Stimulated activated CD4-positive, alpha-beta T cell treated with anti-CD3 and anti-CD28 coated beads, Interleukin-4, amount 100 ng/mL, for 1 hour (primary cell): ENCODE measurements around the gene STN1.

Experiments
- DNase-seq: peaks from one replicate; pipeline ENCODE4 v3.0.0-alpha.2; 2020

Gene STN1

GRCh38 chr10:103928784-103929183, 10.8 kb upstream of the STN1 start:
- no peak for DNase-seq

- no peak for DNase-seq
Observed at GRCh38 chr10:103926722-103927319, 8.8 kb upstream of the STN1 start.

- DNase-seq: no peak
Observed at GRCh38 chr10:103925591-103925990, 7.6 kb upstream of the STN1 start.

- no peak for DNase-seq
Observed at GRCh38 chr10:103923502-103923901, 5.5 kb upstream of the STN1 start.

- DNase-seq: no peak
Observed at GRCh38 chr10:103922659-103923058, 4.7 kb upstream of the STN1 start.

- DNase-seq: no peak
Observed at GRCh38 chr10:103921750-103922195, 3.8 kb upstream of the STN1 start.

- no peak for DNase-seq
Observed at GRCh38 chr10:103921248-103921647, 3.3 kb upstream of the STN1 start.

GRCh38 chr10:103919648-103920025, 1.7 kb upstream of the STN1 start:
- DNase-seq: no peak

GRCh38 chr10:103917302-103918052, 507 bp downstream of the STN1 start:
- no peak for DNase-seq

GRCh38 chr10:103916876-103917275, 1.1 kb downstream of the STN1 start:
- no peak for DNase-seq

GRCh38 chr10:103916254-103916653, 1.7 kb downstream of the STN1 start:
- DNase-seq: no peak

GRCh38 chr10:103915796-103916195, 2.2 kb downstream of the STN1 start:
- no peak for DNase-seq

- DNase-seq: no peak
Observed at GRCh38 chr10:103912759-103913158, 5.2 kb downstream of the STN1 start.

GRCh38 chr10:103911021-103911459, 6.9 kb downstream of the STN1 start:
- DNase-seq: peak; percentile 15

GRCh38 chr10:103910442-103911012, 7.5 kb downstream of the STN1 start:
- DNase-seq: no peak

- no peak for DNase-seq
Observed at GRCh38 chr10:103905441-103905840, 12.5 kb downstream of the STN1 start.

GRCh38 chr10:103901299-103901698, 16.7 kb downstream of the STN1 start:
- DNase-seq: no peak

GRCh38 chr10:103899312-103899711, 18.7 kb downstream of the STN1 start:
- no peak for DNase-seq

- no peak for DNase-seq
Observed at GRCh38 chr10:103897241-103897774, 20.7 kb downstream of the STN1 start.

GRCh38 chr10:103896225-103896624, 21.8 kb downstream of the STN1 start:
- DNase-seq: no peak

GRCh38 chr10:103895411-103896186, 22.4 kb downstream of the STN1 start:
- DNase-seq: no peak

- DNase-seq: no peak
Observed at GRCh38 chr10:103894441-103894864, 23.5 kb downstream of the STN1 start.

- DNase-seq: no peak
Observed at GRCh38 chr10:103893817-103894216, 24.2 kb downstream of the STN1 start.
